Left renal pelvis (tissue), 4 donors: ENCODE results near the gene TNFRSF1B. TPM values are rescaled to one million over a fixed set of nuclear protein-coding genes. Genes with fewer than 3 reads are reported as not detected.

ENCODE experiments used
- DNase-seq, 4 donors: peaks; one replicate each; pipeline ENCODE4 v3.0.0-alpha.2; 2013; ENCODE audit warnings: low read depth in 4 of 4, low spot score in 3 of 4
- polyA plus RNA-seq, 4 donors: library from polyadenylated mRNA; unstranded; fragments of 120-200 nt; gene quantifications; one replicate each; pipeline ENCODE4 v1.2.1, GENCODE V29; 2013; ENCODE audit not compliant: insufficient read length in 4 of 4

The TNFRSF1B gene
- polyA plus RNA-seq, 4 donors, result 6.0 to 8.5 (median 7.3) TPM

- no peak for DNase-seq
Measured at GRCh38 chr1:12173631-12174121, 6.9 kb downstream of the TNFRSF1B start.

GRCh38 chr1:12174924-12175810 is 8.4 kb downstream of the TNFRSF1B start:
- no peak for DNase-seq

- DNase-seq, result no peak
Measured at GRCh38 chr1:12176298-12177118, 9.7 kb downstream of the TNFRSF1B start.

GRCh38 chr1:12177156-12177998 is 10.6 kb downstream of the TNFRSF1B start:
- no peak for DNase-seq

GRCh38 chr1:12177999-12178441 is 11.2 kb downstream of the TNFRSF1B start:
- DNase-seq, result no peak

- DNase-seq, result no peak
Measured at GRCh38 chr1:12178511-12178910, 11.7 kb downstream of the TNFRSF1B start.

GRCh38 chr1:12179111-12179519 is 12.3 kb downstream of the TNFRSF1B start:
- DNase-seq, result no peak

- DNase-seq, result no peak
Measured at GRCh38 chr1:12179676-12180075, 12.9 kb downstream of the TNFRSF1B start.

- no peak for DNase-seq
Measured at GRCh38 chr1:12180315-12180714, 13.5 kb downstream of the TNFRSF1B start.

GRCh38 chr1:12180903-12181302 is 14.1 kb downstream of the TNFRSF1B start:
- no peak for DNase-seq

- no peak for DNase-seq
Measured at GRCh38 chr1:12181568-12181967, 14.8 kb downstream of the TNFRSF1B start.

GRCh38 chr1:12182410-12182984 is 15.7 kb downstream of the TNFRSF1B start:
- no peak for DNase-seq

- DNase-seq, result no peak
Measured at GRCh38 chr1:12183095-12183794, 16.5 kb downstream of the TNFRSF1B start.

GRCh38 chr1:12184008-12184681 is 17.4 kb downstream of the TNFRSF1B start:
- DNase-seq, result no peak

- no peak for DNase-seq
Measured at GRCh38 chr1:12185036-12185917, 18.5 kb downstream of the TNFRSF1B start.

GRCh38 chr1:12185918-12186678 is 19.3 kb downstream of the TNFRSF1B start:
- no peak for DNase-seq

- DNase-seq, result no peak
Measured at GRCh38 chr1:12186679-12186985, 19.8 kb downstream of the TNFRSF1B start.
